A673 (cell line): Measurements from ENCODE around the gene CEACAM21. TPM values are rescaled to one million over a fixed set of nuclear protein-coding genes. Genes with fewer than 3 reads are reported as not detected.
A peak's percentile ranks its signal among the peaks of the same experiment; 100 is the strongest.

Experiments used
- Bru-seq: library from RNA; stranded (reverse); fragments of 400-500 nt; gene quantifications from one replicate; lab custom pipeline; 2021; lab: Mats Ljungman, UMichigan
- BruChase-seq, 2 experiments: library from RNA; stranded (reverse); fragments of 400-500 nt; gene quantifications; one replicate each; lab custom pipeline; 2021; lab: Mats Ljungman, UMichigan
- BruUV-seq: library from RNA; stranded (reverse); fragments of 400-500 nt; replicated peaks from 2 replicates; lab custom pipeline; 2021; lab: Mats Ljungman, UMichigan
- CTCF ChIA-PET: fragments of 300-600 bp; sonication (Branson Sonifier 250); formaldehyde crosslinking; loops from one replicate; lab custom pipeline; 2022; ENCODE audit warnings: antibody characterized with exemption; lab: Charles Lee
- POLR2A ChIA-PET: fragments of 300-600 bp; sonication (Branson Sonifier 250); formaldehyde crosslinking; loops from one replicate; lab custom pipeline; 2022; ENCODE audit warnings: antibody characterized with exemption; ENCODE audit not compliant: low non-redundant PET; lab: Charles Lee
- DNase-seq: peaks from one replicate; pipeline ENCODE4 v3.0.0-alpha.2; 2015; ENCODE audit warnings: low spot score
- H3K27ac ChIP-seq: fragments of 200-600 bp; sonication (generic); 2 replicates; pipeline ENCODE4 v1.5.1; 2016; ENCODE audit warnings: mixed run types, low read depth, mild to moderate bottlenecking, mixed read lengths, antibody characterized with exemption, low read length; ENCODE audit not compliant: poor library complexity, severe bottlenecking
- H3K27me3 ChIP-seq: fragments of 200-600 bp; sonication (generic); replicated peaks from 2 replicates; pipeline ENCODE4 v1.6.1; 2017; ENCODE audit warnings: mixed run types, low read depth, mild to moderate bottlenecking, mixed read lengths, antibody characterized with exemption, low read length; ENCODE audit not compliant: insufficient read depth, poor library complexity
- H3K36me3 ChIP-seq: fragments of 200-600 bp; sonication (generic); 2 replicates; pipeline ENCODE4 v1.6.1; 2016; ENCODE audit warnings: mixed run types, mild to moderate bottlenecking, mixed read lengths, antibody characterized with exemption, low read length; ENCODE audit not compliant: insufficient read depth, poor library complexity, severe bottlenecking
- H3K4me1 ChIP-seq: fragments of 200-600 bp; sonication (generic); 2 replicates; pipeline ENCODE4 v1.6.1; 2017; ENCODE audit warnings: mixed run types, mild to moderate bottlenecking, mixed read lengths, antibody characterized with exemption, low read length; ENCODE audit not compliant: insufficient read depth, poor library complexity, severe bottlenecking
- H3K4me3 ChIP-seq: fragments of 200-600 bp; sonication (generic); 2 replicates; pipeline ENCODE4 v1.5.1; 2016; ENCODE audit warnings: low read depth, mixed run types, mild to moderate bottlenecking, mixed read lengths, low read length; ENCODE audit not compliant: poor library complexity, severe bottlenecking
- H3K9me3 ChIP-seq: fragments of 200-600 bp; sonication (generic); 2 replicates; pipeline ENCODE4 v1.6.1; 2016; ENCODE audit warnings: mixed run types, low read depth, mild to moderate bottlenecking, mixed read lengths, antibody characterized with exemption, low read length; ENCODE audit not compliant: poor library complexity, severe bottlenecking
- EZH2 ChIP-seq: fragments of 200-600 bp; sonication (generic); IDR thresholded peaks from 2 replicates; pipeline ENCODE4 v1.6.1; 2017; ENCODE audit warnings: borderline replicate concordance, low read depth, mild to moderate bottlenecking, mixed read lengths, antibody characterized with exemption, low read length; ENCODE audit not compliant: poor library complexity, severe bottlenecking
- intact Hi-C: fragments of 100-400 bp; cut with micrococcal nuclease; formaldehyde crosslinking; loops from one replicate; pipeline ENCODE4 v1.10.0; 2022; ENCODE audit not compliant: unreplicated experiment
- long read RNA-seq: library from polyadenylated mRNA; stranded (forward); transcript quantifications from one replicate; pipeline ENCODE4 v2.0.0, GENCODE V29; 2022
- total RNA-seq: library from RNA; stranded (reverse); gene quantifications from 2 replicates; pipeline ENCODE4 v1.2.3, GENCODE V29; 2021
- TF ChIP-seq, protein P1 (sequence below): fragments of 300-800, 200-600 bp; sonication (generic); conservative IDR thresholded peaks from 2 replicates; pipeline ENCODE4 v1.5.1; 2017; ENCODE audit warnings: low read depth, mild to moderate bottlenecking, antibody characterized with exemption, low read length, moderate library complexity, mixed read lengths

Gene CEACAM21
- total RNA-seq (4.3 and 6.1 TPM in 2 replicates), Bru-seq, nascent RNA (percentile 53 among the genes with signal in this experiment), BruChase-seq, experiment 1, labeled RNA remaining after a 2-hour chase (percentile 37 among the genes with signal in this experiment), BruChase-seq, experiment 2, labeled RNA remaining after a 6-hour chase (percentile 45 among the genes with signal in this experiment)
- long read RNA-seq, partial matches to known transcripts = 2 of 7 reads
- long read RNA-seq, other reads (novel, unspliced or antisense) = 5 of 7 reads

DNA sequence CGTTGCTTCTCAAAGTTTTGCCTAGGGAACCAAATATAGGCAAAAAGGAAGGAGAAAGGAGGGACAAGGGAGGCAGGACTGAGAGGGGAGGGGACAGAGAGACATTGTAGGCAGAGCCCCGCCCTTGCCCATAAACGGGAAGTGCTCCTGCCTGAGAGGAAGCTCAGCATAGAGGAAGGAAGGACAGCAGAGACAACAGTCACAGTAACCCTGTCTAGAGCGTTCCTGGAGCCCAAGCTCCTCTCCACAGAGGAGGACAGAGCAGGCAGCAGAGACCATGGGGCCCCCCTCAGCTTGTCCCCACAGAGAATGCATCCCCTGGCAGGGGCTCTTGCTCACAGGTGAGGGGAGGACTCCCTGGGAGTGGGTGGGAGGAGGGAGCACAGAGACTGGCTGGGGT lies at the start of gene CEACAM21:
CEACAM21 (plus strand) TSS at position 169 of the 400 bp plus-strand sequence; CDS start at position 278, 109 bp downstream.
- H3K27me3 ChIP-seq = no peaks in the 10 kb centered on the region
- no peaks in the 10 kb centered on the region for H3K4me1 ChIP-seq
- no peak for TF ChIP-seq EZH2
- TF ChIP-seq, protein P1, sequence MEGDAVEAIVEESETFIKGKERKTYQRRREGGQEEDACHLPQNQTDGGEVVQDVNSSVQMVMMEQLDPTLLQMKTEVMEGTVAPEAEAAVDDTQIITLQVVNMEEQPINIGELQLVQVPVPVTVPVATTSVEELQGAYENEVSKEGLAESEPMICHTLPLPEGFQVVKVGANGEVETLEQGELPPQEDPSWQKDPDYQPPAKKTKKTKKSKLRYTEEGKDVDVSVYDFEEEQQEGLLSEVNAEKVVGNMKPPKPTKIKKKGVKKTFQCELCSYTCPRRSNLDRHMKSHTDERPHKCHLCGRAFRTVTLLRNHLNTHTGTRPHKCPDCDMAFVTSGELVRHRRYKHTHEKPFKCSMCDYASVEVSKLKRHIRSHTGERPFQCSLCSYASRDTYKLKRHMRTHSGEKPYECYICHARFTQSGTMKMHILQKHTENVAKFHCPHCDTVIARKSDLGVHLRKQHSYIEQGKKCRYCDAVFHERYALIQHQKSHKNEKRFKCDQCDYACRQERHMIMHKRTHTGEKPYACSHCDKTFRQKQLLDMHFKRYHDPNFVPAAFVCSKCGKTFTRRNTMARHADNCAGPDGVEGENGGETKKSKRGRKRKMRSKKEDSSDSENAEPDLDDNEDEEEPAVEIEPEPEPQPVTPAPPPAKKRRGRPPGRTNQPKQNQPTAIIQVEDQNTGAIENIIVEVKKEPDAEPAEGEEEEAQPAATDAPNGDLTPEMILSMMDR = no peak
- H3K36me3 ChIP-seq = no peaks in the 10 kb centered on the region
- CTCF ChIA-PET = interaction anchor here (0.5 kb wide), 1 partner anchor 177 kb away, joined by 5 read pairs; no protein-coding TSS in a partner anchor
- no TSS peak for BruUV-seq
- no peak within 1 kb of the TSS for H3K4me3 ChIP-seq
- intact Hi-C loops = no loop called here
- H3K27ac ChIP-seq = no peak within 1 kb of the TSS
- POLR2A ChIA-PET = interaction anchor here (0.6 kb wide), 1 partner anchor 191 kb away, joined by 3 read pairs; no protein-coding TSS in a partner anchor
- no peaks in the 10 kb centered on the region for H3K9me3 ChIP-seq
- DNase-seq = peak; percentile 65

DNA sequence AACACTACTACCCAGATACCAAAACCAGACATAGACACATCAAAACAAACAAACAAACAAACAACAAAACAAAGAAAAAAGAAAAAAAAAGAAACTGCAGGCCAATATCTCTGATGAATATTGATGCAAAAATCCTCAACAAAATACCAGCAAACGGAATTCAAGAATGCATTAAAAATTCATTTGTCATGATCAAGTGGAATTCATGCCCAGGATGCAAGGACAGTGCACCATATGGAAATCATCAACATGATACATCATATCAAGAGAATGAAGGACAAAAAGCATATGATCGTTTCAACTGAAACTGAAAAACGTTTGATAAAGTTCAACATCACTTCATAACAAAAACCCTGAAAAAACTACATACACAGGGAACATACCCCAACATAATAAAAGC lies 48.9 kb upstream of the CEACAM21 start:
- Histone ChIP-seq H3K4me1 (peaks cover 7% of the 10 kb centered on the region), H3K27me3 (peaks cover 46% of the 10 kb centered on the region), H3K36me3 (no peaks in the 10 kb centered on the region), H3K4me3 (no peak overlapping the region), H3K9me3 (no peaks in the 10 kb centered on the region), H3K27ac (no peak overlapping the region)
- CTCF ChIA-PET = no interaction called here
- POLR2A ChIA-PET = no interaction called here
- no TSS peak for BruUV-seq
- no peak for DNase-seq
- TF ChIP-seq, protein P1 = no peak
- no peak for TF ChIP-seq EZH2
- intact Hi-C loops = no loop called here

DNA sequence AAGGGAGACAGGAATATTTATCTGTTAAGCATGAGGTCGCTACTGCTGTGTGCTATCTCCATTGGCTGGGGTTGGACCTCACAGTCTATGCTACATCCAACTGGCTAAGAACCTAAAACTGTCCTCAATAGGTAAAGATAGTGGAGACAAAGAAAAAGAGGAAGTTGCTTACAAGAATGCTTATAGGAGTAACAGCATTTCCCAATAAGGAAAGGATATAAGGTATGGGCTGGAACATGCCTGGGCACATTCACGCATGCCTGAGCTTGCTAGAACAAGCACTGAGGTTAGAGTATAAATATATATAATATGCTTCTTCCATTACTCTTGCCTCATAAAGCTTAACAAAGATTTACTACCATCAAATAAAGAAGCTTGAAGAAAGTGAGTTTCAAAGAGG lies 47.9 kb upstream of the CEACAM21 start:
- Histone ChIP-seq H3K4me1 (peaks cover 7% of the 10 kb centered on the region), H3K27me3 (peaks cover 36% of the 10 kb centered on the region), H3K4me3 (no peak overlapping the region), H3K9me3 (no peaks in the 10 kb centered on the region), H3K36me3 (no peaks in the 10 kb centered on the region), H3K27ac (no peak overlapping the region)
- ChIA-PET POLR2A (no interaction called here), CTCF (no interaction called here)
- DNase-seq = no peak
- no TSS peak for BruUV-seq
- intact Hi-C loops = no loop called here
- TF ChIP-seq, protein P1 = no peak
- TF ChIP-seq EZH2 = no peak
